NCI-H82 treated with DMSO at 0.1 percent for 48 hours (cell line): Measurements from ENCODE around the gene FBXO31.

Experiments used
- DNase-seq: peaks from one replicate; lab custom pipeline; 2025; ENCODE audit not compliant: unreplicated experiment; lab: John Stamatoyannopoulos, UW

Gene FBXO31, protein sequence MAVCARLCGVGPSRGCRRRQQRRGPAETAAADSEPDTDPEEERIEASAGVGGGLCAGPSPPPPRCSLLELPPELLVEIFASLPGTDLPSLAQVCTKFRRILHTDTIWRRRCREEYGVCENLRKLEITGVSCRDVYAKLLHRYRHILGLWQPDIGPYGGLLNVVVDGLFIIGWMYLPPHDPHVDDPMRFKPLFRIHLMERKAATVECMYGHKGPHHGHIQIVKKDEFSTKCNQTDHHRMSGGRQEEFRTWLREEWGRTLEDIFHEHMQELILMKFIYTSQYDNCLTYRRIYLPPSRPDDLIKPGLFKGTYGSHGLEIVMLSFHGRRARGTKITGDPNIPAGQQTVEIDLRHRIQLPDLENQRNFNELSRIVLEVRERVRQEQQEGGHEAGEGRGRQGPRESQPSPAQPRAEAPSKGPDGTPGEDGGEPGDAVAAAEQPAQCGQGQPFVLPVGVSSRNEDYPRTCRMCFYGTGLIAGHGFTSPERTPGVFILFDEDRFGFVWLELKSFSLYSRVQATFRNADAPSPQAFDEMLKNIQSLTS

GRCh38 chr16:87383505-87384161 lies at the start of gene FBXO31:
Gene FBXO31, minus strand, starts transcription at chr16:87383776. Its CDS starts 32 bp downstream, at chr16:87383744.
- peak; percentile 75 for DNase-seq

- no peak for DNase-seq
These were observed 48.8 kb upstream of the FBXO31 start for GRCh38 chr16:87432330-87432915.

DNA sequence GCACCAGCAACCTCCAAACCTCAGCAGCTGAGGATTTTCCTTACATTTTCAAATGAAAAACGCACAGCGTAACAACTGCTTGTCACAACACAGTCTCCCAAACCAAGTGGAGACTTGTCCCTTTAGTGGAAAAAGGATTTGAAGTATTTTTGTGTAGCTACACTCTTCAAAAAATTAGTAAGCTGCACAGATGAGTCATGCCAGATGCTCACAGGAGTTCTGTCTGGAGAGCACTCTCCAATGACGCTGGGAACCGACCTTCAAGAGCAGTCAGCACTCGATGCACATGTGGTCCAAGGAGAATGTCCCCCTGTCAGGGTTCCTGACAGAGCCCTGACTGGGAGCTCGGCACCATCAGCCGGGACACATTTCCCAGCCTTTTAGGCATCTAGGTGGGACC lies 48.4 kb upstream of the FBXO31 start:
- DNase-seq = no peak

DNA sequence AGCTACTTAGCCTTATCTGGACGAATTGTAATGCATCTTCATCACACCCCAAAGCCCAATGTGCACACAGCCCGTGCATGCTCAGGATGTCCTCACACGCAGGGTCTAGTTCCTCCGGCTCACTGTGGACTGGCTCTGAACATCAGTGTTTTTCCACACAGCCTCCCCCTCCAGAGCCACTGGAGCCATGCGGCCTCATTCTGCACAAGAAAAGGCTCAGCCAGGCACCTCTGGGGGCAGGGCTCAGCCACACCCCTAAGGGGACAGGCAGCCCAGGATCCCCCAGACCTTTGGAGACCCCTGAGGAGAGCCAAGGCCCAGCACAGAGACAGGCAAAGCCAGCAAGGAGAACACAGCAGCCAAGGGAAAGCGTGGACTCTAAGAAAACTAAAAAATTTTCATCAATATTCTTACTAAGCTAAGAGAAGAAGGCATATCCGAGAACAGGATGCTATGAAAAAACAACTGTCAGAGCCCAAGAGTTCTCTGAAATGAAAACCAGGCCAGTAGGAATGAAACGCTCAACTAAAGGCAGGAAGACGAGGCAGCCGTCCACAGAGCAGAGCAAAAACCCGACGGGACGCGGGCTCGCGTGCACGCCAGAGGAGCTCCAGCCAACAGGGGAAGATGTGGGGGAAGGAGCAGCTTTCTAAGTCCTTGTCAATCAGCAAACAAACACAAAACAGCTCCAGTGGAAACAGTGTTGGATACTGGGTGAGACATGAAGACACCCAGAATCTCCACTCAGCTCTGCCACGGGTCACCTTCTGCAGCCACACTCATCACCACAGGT lies 43.0 kb upstream of the FBXO31 start:
- DNase-seq = no peak

- DNase-seq = no peak
These were observed 42.4 kb upstream of the FBXO31 start for GRCh38 chr16:87425941-87426340.

DNA sequence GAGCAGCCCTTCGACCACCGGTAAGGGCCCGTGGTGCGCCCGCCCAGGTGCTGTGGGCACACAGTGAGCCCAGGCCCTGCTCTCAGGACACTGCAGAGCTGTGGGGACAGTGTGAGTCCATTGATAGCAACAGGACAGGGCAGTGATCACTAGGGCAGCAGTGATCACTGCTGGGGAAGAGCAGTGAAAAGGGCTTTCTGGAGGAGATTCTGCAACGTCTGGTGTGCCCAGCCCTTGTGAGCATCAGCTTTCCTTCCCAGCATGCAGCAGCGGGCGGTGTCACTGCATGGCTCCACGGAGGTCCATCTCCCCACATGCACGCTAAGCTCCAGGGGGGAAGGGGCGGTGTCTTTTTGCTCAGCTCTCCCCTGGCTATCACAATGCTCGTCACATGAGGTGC lies 40.7 kb upstream of the FBXO31 start:
- DNase-seq = no peak

DNA sequence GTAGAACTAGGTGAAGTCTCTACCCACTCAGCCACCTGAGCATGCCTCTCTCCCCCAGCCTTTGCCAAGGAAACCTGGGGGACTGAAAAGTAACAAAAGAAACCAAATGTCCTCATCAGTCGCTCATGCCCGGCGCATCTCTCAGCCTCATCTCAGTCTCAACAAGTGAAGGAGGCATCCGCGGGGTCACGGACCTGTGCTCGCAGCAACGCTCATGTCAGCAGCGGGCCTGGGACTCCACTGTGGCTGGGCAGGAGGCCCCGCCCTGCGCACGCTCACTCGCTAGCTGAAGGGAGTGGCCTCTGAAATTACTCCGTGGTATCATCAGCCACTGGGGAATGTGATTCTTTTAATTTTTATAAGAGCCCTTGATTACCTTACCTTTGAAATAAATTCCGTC lies 39.9 kb upstream of the FBXO31 start:
- no peak for DNase-seq

GRCh38 chr16:87422106-87422505 lies 38.5 kb upstream of the FBXO31 start:
- no peak for DNase-seq

GRCh38 chr16:87421003-87421912 lies 37.7 kb upstream of the FBXO31 start:
- DNase-seq = no peak

DNA sequence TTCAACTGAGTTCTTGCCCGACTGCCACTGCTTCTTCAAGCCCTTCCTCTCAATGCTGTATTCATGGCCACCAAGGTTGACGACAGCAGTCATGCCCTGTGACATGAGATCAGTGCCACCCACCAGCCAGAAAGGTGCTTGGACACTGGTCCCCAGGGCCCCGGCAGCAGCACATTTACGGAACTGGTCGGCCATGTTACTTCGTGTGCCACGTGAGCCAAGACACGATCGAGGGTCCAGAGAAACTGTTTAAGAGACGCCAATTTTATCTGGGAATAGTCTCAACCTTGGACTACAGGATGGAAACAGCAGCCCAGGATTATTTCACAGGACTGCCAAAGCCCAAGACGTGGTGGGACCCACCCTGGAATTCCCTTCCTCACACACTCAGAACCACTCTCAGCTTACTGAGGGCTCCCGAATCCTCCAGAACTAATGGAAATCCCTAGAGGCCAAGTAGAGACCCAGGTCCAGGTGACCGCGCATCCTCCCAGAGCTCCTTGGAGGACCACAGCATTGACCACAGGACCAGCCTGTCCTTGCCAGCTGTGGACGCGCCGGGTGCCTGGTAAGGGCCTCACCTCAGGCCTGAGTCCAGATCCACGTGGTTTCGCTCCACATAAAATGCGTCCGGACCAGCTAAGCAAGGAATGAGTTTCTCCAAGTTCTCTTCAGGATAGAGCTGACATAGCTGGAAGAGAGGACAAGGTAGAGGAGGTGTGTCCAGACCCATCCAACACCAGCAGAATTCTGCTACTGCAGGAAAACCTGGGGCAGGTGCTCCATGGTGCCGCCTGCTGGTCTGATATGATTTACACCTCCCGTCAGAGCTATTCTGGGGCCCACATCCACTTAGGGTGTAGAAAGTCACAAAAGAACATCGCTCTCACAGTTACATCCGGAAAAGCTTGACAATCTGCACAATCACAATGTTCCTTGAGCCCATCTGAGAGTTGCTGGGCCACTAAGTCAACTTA lies 36.7 kb upstream of the FBXO31 start:
- DNase-seq = no peak

DNA sequence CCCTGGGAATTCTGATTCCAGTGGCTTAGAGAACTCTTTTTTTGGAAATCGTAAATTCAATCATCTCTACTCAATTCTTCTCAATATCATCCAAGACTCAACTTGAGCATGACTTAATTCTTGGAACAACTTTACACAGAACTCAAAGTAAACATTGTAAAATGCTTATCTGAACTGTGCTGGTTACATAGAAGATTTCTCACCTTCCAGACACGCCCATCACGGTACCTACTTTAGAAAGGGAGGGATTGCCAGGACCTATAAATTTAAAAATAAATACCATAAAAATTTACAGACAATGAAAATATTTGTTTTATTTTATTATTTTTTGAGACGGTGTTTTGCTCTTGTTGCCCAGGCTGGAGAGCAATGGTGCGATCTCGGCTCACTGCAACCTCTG lies 35.1 kb upstream of the FBXO31 start:
- DNase-seq = no peak

DNA sequence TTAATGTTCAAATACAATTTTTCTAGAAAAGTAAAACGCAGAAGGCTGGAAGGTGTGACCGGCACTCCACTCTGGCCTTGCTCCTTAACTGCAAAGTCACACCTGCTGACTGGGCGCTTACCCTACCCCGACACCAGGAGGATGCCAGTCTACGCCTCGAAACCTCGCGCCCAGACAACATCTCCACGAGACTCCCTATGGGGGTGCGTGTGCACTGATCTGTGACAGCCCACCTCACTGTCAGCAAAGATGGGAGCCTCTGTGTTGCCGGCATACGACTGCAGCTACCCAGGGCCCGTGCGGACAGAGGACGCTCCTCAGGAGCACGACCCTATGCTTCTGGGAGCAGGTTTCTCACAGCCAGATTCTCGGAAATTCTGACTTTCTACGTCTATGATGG lies 34.6 kb upstream of the FBXO31 start:
- DNase-seq = no peak

- no peak for DNase-seq
These were observed 33.9 kb upstream of the FBXO31 start for GRCh38 chr16:87417528-87417910.

DNA sequence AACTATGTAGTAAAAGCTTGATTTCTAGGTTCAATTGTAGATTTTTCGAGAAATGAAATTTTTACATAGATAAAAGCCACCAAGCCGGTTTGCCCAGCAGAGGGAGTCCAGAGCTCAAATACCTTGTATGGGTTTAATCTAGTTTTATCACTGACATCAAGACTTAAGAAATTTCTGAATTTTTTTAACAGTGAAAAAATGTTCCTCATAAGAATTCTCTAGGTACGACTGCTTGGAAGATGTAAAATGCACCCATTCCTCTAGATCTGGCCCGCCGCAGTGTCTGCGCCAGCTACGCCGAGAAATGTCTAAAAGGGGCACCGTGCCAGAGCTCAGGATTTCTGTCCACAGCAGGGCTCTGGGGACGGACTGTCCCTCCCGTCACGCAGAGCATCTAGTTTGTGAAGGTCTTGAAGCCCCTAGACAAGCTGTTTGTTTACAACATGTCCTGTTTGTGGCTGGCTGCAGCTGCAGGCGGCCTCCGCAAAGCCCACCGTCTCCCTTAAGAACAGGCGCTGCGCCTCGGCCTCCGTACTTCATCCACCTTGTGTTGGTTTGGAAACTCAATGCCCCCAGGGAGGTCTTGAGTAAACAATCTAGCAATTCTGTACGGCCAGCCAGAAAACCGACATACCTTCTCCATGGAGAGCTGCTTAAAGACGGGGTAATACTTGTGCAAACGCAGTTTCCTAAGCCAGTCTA lies 33.4 kb upstream of the FBXO31 start:
- no peak for DNase-seq

DNA sequence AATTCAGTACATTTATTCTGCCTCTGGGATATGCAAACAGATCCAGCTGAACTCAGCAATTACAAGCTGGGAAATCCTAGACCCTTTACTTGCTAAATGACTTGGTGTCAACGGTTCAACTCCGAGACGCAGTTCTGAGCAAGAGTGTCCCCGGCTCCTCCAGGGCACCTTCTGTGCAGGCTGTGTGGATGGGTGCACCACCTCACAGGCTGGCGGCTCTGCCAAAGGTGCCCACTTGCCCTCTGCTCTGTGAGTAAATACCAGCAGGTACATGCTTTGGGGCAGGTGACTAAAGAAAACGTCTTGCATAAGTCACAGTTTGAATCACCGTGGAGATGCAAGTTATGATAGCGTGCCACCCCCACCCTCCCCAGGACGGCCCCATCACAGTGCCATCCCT lies 31.9 kb upstream of the FBXO31 start:
- DNase-seq = no peak

GRCh38 chr16:87414251-87414680 lies 30.7 kb upstream of the FBXO31 start:
- DNase-seq = no peak

- DNase-seq = no peak
These were observed 29.4 kb upstream of the FBXO31 start for GRCh38 chr16:87412996-87413421.

GRCh38 chr16:87412371-87412995 lies 28.9 kb upstream of the FBXO31 start:
- no peak for DNase-seq
